NCI-H1436 (cell line): ENCODE measurements around the gene EPO.
"Not testable (repeated sequence)": the region's sequence is repeated elsewhere in the genome, so short reads cannot be mapped to it uniquely, and the experiment has no call there.

Source experiments
- DNase-seq: peaks from one replicate; lab custom pipeline; 2025; lab: John Stamatoyannopoulos, UW

Gene EPO

GRCh38 chr7:100705753-100706671 lies 14.3 kb upstream of the EPO start, which contains the start of gene POP7:
TSS of gene POP7 (plus strand) at chr7:100706121. CDS start at chr7:100706831, 710 bp downstream.
- peak; percentile 97 for DNase-seq

GRCh38 chr7:100706672-100707311 lies 13.5 kb upstream of the EPO start:
- DNase-seq: no peak

- DNase-seq: no peak
These were observed 11.9 kb upstream of the EPO start for GRCh38 chr7:100708395-100708794.

- no peak for DNase-seq
These were observed 9.8 kb upstream of the EPO start for GRCh38 chr7:100710452-100710851.

GRCh38 chr7:100711369-100711768 lies 8.9 kb upstream of the EPO start:
- DNase-seq: no peak

- no peak for DNase-seq
These were observed 5.5 kb upstream of the EPO start for GRCh38 chr7:100714725-100715124.

- not testable (repeated sequence) for DNase-seq
These were observed 3.2 kb upstream of the EPO start for GRCh38 chr7:100717073-100717472.

- no peak for DNase-seq
These were observed 567 bp upstream of the EPO start for GRCh38 chr7:100719523-100720278.

- no peak for DNase-seq
These were observed 620 bp downstream of the EPO start for GRCh38 chr7:100720671-100721504.

GRCh38 chr7:100721505-100721812 lies 1.2 kb downstream of the EPO start:
- no peak for DNase-seq

GRCh38 chr7:100722480-100723212 lies 2.4 kb downstream of the EPO start:
- DNase-seq: no peak

GRCh38 chr7:100723732-100724275 lies 3.5 kb downstream of the EPO start:
- no peak for DNase-seq

- not testable (repeated sequence) for DNase-seq
These were observed 4.1 kb downstream of the EPO start for GRCh38 chr7:100724364-100724763.

- DNase-seq: no peak
These were observed 6.9 kb downstream of the EPO start for GRCh38 chr7:100726996-100727761.

GRCh38 chr7:100728196-100728595 lies 7.9 kb downstream of the EPO start:
- no peak for DNase-seq

GRCh38 chr7:100730136-100730800 lies 10.0 kb downstream of the EPO start:
- no peak for DNase-seq

- DNase-seq: no peak
These were observed 11.8 kb downstream of the EPO start for GRCh38 chr7:100731937-100732636.

- no peak for DNase-seq
These were observed 15.5 kb downstream of the EPO start for GRCh38 chr7:100735730-100736129.

- DNase-seq: no peak
These were observed 16.4 kb downstream of the EPO start for GRCh38 chr7:100736671-100737070.
